Large intestine (tissue), 3 donors: ENCODE measurements around the gene C3orf70. TPM values are rescaled to one million over a fixed set of nuclear protein-coding genes. Genes with fewer than 3 reads are reported as not detected.

Experiments used
- DNase-seq, 2 donors: peaks; one replicate each; pipeline versions ENCODE4 v3.0.0 to v3.0.0-alpha.2; 2013
- H3K27ac ChIP-seq: one replicate; pipeline ENCODE4 v1.5.1; 2013; ENCODE audit warnings: low read length
- H3K27me3 ChIP-seq: 2 replicates; pipeline ENCODE4 v1.6.1; 2013; ENCODE audit warnings: low read length; ENCODE audit not compliant: control insufficient read depth, insufficient read depth
- H3K36me3 ChIP-seq: 2 replicates; pipeline ENCODE4 v1.6.1; 2013; ENCODE audit warnings: low read length; ENCODE audit not compliant: control insufficient read depth, insufficient read depth
- H3K4me1 ChIP-seq: one replicate; pipeline ENCODE4 v1.6.1; 2013; ENCODE audit warnings: low read length; ENCODE audit not compliant: control insufficient read depth, insufficient read depth
- H3K4me3 ChIP-seq: one replicate; pipeline ENCODE4 v1.5.1; 2013; ENCODE audit warnings: low read length
- H3K9me3 ChIP-seq: one replicate; pipeline ENCODE4 v1.6.1; 2013; ENCODE audit warnings: mild to moderate bottlenecking, low read depth, low read length, moderate library complexity; ENCODE audit not compliant: control insufficient read depth
- WGBS: methylation state at CpG from one replicate; pipeline ENCODE4 v1.1.5; 2013; ENCODE audit warnings: low lambda C conversion rate; ENCODE audit not compliant: insufficient coverage; 5-methylcytosine and 5-hydroxymethylcytosine counted together
- polyA plus RNA-seq: library from polyadenylated mRNA; unstranded; fragments of 120-200 nt; gene quantifications from one replicate; pipeline ENCODE4 v1.2.1, GENCODE V29; 2013

Gene C3orf70
- polyA plus RNA-seq, 1 donor, result 10.2 TPM

GRCh38 chr3:185037801-185038200, 115.1 kb downstream of the C3orf70 start:
- no peak for DNase-seq

GRCh38 chr3:185030951-185031350, 121.9 kb downstream of the C3orf70 start:
- Histone ChIP-seq H3K27me3 (no peaks in the 10 kb centered on the region), H3K9me3 (no peaks in the 10 kb centered on the region), H3K4me1 (peaks cover 2% of the 10 kb centered on the region), H3K27ac (no peak overlapping the region), H3K36me3 (peaks cover 3% of the 10 kb centered on the region), H3K4me3 (no peak overlapping the region)
- no peak for DNase-seq
- WGBS, result 100% methylated on average over 1 of the region's 3 CpGs

More at GRCh38 chr3:185037801-185038200, 115.1 kb downstream of the C3orf70 start:
- H3K27ac ChIP-seq, result no peak overlapping the region
- no CpG with 5 or more reads among the region's 1 CpG for WGBS
- H3K9me3 ChIP-seq, result peaks cover 12% of the 10 kb centered on the region
- no peak overlapping the region for H3K4me3 ChIP-seq
- no peaks in the 10 kb centered on the region for H3K27me3 ChIP-seq
- no peaks in the 10 kb centered on the region for H3K36me3 ChIP-seq
- H3K4me1 ChIP-seq, result no peaks in the 10 kb centered on the region

GRCh38 chr3:185030399-185030798, 122.5 kb downstream of the C3orf70 start:
- no peaks in the 10 kb centered on the region for H3K9me3 ChIP-seq
- DNase-seq, result peak; percentile 7 to 53
- H3K4me1 ChIP-seq, result peaks cover 2% of the 10 kb centered on the region
- no CpG with 5 or more reads among the region's 3 CpGs for WGBS
- H3K4me3 ChIP-seq, result no peak overlapping the region
- no peak overlapping the region for H3K27ac ChIP-seq
- no peaks in the 10 kb centered on the region for H3K27me3 ChIP-seq
- peaks cover 5% of the 10 kb centered on the region for H3K36me3 ChIP-seq

- H3K27me3 ChIP-seq, result no peaks in the 10 kb centered on the region
- no peak for DNase-seq
- no CpG with 5 or more reads among the region's 1 CpG for WGBS
- H3K27ac ChIP-seq, result no peak overlapping the region
- H3K4me1 ChIP-seq, result peaks cover 2% of the 10 kb centered on the region
- H3K9me3 ChIP-seq, result no peaks in the 10 kb centered on the region
- H3K36me3 ChIP-seq, result peaks cover 15% of the 10 kb centered on the region
- H3K4me3 ChIP-seq, result no peak overlapping the region
These were observed 123.8 kb downstream of the C3orf70 start for GRCh38 chr3:185029086-185029485.

- 100% methylated on average over 1 of the region's 3 CpGs for WGBS
- Histone ChIP-seq H3K4me1 (peaks cover 2% of the 10 kb centered on the region), H3K36me3 (peaks cover 15% of the 10 kb centered on the region)
These were observed 124.7 kb downstream of the C3orf70 start for GRCh38 chr3:185028121-185028520.

More at GRCh38 chr3:185028121-185028520, 124.7 kb downstream of the C3orf70 start:
- H3K27me3 ChIP-seq, result no peaks in the 10 kb centered on the region
- H3K4me3 ChIP-seq, result no peak overlapping the region
- no peak overlapping the region for H3K27ac ChIP-seq
- H3K9me3 ChIP-seq, result no peaks in the 10 kb centered on the region
- no peak for DNase-seq

Other genes starting within 250 kb of the C3orf70 start
- gene EHHADH, start 101.0 kb upstream of the C3orf70 start, polyA plus RNA-seq, result 11.4 TPM
- gene MAP3K13, start 210.1 kb upstream of the C3orf70 start, polyA plus RNA-seq, result 52.3 TPM